GM21381 (cell line): ENCODE data around the gene MT2A.
"Not testable (repeated sequence)": the region's sequence is repeated elsewhere in the genome, so short reads cannot be mapped to it uniquely, and the experiment has no call there.

Experiments used
- ATAC-seq: cut with Tn5 transposase; IDR thresholded peaks from one replicate; pipeline ENCODE4 v1.9.1; 2021; ENCODE audit warnings: mild to moderate bottlenecking, moderate library complexity; ENCODE audit not compliant: unreplicated experiment

The MT2A gene

GRCh38 chr16:56608043-56608875 lies at the start of gene MT2A:
Gene MT2A (plus strand): TSS chr16:56608584. CDS start chr16:56608656, 72 bp downstream.
- peak; percentile 85 for ATAC-seq

- ATAC-seq, result no peak
Observed at GRCh38 chr16:56559109-56559508, 49.3 kb upstream of the MT2A start.

GRCh38 chr16:56560447-56560846 lies 47.9 kb upstream of the MT2A start:
- no peak for ATAC-seq

DNA sequence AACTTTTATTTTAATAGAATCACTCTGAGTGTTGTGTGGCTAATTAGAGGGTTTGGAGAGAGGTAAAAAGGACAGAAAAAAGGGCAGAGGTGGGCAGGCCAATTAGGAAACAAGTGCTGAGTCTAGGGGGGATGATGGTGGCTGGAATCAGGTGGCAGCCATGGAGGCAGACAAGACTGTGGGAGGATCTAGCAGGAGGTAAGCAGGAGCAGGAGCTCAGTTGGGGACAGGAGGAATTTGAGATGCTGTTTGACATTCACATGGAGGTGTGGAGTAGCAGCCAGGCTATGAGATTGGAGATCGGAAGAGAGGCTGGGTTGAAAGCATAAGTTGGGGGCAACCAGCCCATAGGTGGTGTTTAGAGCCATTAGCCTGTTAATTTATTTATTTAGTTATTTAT lies 47.3 kb upstream of the MT2A start:
- no peak for ATAC-seq

DNA sequence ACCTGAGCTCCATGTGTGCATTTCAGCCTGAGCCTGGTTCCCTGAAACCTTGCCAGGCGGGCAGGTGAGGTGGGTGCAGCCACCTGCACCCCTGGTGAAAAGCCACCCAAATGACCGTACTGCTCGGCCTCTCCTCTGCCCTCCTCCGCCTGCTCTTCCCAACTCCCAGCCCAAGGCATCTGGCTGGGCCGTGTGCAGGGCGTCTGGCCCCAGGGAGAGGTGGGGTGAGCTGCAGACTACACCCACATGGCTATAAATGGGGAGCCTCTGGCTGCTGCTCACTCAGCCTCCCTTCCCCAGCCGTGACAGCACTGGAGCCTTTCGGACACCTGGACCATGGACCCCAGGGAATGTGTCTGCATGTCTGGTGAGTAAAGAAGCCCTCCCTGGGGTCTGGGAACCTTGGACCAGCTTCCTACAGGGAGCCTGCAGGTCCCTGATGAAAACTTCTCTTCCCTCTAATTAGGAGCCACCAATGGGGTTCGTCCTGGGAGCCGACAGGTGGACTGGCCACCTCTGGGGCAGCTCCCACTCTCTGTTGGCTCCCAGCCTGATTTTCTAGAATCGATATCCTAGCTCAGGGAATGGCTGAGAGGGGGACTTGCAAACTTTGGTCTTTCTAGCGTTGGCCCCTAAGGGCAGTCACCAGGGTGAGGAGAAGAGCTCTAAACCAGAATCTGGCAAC lies 43.4 kb upstream of the MT2A start, which contains the start of gene MT4:
MT4 (plus strand) TSS at position 281 of the 685 bp plus-strand sequence; CDS start at position 337, 56 bp downstream.
- no peak for ATAC-seq

DNA sequence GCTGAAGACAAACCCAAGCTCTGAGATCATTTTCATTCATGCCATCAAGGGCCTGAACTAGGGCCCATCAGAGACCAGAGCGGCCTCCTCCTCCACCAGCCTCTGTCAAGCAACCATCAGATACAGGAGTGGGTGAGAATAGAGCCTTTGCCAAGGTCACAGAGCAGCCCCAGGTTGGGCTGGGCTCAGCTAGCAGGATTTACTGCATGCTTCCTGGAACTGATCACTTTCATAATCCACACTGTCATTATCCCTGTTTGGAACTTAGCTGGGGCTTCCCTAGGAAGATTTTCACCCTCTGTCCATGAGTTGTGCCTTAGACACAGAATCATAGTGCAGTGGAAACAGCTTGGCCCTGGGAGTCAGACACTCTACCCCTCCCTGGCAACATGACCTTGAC lies 38.4 kb upstream of the MT2A start:
- no peak for ATAC-seq

- ATAC-seq, result no peak
Observed at GRCh38 chr16:56571525-56571924, 36.9 kb upstream of the MT2A start.

DNA sequence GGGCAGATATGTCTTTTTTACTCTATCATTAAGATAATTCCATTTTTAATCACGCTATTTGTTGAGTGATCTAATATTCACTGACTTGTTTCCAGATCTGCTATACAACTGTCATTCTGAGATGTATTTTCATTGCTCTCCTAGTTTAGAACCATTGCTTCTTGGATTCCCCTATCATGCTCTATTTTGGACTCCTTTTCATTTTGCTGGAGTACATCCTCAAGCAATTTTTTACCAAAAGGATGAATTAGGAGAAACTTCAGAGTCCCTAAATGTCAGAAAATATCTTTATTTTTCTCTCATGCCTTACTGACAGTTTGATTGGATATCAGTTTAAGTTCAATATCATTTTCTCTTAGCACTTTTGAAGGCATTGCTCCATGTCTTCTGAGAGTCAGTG lies 33.8 kb upstream of the MT2A start:
- ATAC-seq, result no peak

DNA sequence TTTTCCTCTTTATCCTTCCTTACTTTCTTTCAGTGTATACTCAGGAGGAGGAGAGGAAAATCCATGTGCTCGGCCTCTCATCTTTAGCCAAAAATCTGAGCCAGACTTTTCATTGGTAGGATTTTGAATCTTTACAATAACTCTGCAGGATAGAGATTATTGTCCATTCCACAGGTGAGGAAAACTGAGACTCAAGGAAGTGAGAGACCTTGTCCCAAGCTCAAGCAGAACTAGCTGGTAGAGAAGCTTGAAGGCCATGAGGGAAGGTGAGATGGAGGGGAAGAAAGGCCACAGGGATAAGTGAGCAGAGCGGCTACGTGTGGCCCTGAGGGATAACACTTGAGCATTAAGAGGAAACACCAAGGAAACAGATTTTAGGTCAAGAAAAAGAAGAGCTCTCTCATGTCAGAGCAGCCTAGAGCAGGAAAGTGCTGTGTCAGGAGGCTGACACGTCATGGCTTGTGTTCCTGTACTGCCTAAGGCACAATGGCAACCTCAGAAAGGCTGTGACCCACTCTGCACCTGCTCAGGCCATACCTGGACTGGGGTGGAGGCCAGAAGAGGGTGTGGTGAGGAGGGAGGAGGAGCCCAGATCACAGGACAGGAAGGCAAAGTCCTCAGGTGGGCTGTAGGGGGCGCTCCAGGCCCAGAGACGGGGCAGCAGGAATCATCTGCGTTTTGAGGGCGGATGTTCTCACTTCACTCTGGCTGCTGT lies 31.6 kb upstream of the MT2A start:
- peak; percentile 84 for ATAC-seq

DNA sequence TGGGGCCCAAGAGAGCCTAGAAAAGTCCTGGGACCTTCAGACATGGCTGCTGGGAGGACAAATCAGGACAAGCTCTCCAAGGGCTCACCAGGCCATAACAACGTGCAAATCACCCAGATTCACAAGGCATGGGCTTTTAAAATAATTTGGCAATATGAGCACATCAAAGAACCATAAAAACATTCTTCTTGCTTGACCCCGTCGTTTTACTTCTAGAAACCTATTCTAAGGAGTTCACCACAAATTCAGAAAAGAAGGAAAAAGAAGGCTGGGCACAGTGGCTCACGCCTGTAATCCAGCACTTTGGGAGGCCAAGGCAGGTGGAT lies 31.1 kb upstream of the MT2A start:
- no peak for ATAC-seq

- ATAC-seq, result no peak
Observed at GRCh38 chr16:56580391-56581048, 27.9 kb upstream of the MT2A start.

DNA sequence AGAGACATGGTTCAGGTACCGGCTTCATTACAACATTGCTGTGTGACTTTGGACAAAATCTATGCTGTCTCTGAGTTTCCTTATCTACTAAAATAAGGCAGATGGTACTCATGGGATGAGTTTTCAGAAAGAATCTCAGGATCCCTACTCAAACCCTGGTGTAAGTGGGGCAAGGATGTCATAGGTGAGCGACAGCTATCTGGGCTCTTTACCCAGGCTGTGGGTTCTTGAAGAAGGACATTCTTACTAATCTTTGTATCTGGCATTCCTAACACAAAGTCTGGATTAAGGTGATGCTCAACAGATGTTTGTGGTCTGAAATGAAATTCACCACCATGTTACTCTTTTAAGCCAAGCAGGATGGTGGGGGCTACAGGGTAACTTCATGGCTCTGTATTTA lies 25.5 kb upstream of the MT2A start:
- not testable (repeated sequence) for ATAC-seq

DNA sequence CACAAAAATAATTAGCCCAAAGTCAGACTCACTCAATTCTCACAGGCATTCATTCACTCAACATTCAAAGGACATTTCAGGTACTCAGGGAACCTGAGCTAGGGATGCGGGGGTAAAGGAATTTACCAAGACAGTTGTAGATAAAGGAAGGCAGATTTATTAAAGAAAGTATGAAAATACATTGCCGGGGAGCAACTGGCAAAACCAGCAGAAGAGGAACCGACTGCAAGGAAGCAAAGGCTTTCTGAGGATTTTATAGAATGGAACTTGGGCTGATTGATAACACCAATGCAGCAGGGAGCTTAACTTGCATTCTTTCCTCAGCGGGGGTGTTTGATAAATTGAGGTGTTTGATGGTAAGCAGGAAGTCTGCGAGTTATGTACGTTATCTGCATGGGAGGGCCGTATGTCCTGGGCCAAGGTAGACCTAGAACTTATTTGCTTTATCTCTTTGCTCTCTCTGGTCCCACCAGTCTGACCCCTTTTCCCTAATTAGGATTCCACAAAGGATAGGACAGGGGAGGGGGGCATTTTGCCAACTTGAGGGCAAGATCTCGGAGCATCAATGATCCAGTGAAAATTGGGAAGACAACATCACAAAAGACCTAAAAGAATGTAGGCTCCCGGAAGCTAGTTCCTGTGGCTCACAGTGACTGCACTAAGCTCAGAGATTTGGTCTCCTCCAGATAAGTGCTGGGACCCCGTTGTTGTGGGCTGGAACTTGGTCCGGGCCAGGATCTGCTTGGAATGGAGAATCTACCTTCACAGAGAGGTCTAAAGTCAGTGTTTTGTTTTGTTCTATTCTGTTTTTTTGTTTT lies 24.8 kb upstream of the MT2A start:
- no peak for ATAC-seq

DNA sequence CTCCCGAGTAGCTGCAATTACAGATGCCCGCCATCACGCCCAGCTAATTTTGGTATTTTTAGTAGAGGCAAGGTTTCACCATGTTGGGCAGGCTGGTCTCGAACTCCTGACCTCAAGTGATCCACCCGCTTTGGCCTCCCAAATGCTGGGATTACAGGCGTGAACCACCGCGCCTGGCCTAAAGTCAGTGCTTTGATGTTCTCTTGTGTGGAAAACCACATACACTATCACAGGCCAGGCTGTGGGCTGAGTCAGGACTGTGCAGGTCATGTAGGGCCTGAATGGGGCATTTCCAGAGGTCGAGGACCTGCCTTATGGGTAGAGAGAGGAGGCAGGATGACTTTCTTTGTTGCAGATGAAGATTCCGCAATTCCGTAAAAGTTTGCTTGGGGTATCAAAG lies 24.1 kb upstream of the MT2A start:
- ATAC-seq, result no peak

- ATAC-seq, result no peak
Observed at GRCh38 chr16:56588781-56589140, 19.6 kb upstream of the MT2A start.

DNA sequence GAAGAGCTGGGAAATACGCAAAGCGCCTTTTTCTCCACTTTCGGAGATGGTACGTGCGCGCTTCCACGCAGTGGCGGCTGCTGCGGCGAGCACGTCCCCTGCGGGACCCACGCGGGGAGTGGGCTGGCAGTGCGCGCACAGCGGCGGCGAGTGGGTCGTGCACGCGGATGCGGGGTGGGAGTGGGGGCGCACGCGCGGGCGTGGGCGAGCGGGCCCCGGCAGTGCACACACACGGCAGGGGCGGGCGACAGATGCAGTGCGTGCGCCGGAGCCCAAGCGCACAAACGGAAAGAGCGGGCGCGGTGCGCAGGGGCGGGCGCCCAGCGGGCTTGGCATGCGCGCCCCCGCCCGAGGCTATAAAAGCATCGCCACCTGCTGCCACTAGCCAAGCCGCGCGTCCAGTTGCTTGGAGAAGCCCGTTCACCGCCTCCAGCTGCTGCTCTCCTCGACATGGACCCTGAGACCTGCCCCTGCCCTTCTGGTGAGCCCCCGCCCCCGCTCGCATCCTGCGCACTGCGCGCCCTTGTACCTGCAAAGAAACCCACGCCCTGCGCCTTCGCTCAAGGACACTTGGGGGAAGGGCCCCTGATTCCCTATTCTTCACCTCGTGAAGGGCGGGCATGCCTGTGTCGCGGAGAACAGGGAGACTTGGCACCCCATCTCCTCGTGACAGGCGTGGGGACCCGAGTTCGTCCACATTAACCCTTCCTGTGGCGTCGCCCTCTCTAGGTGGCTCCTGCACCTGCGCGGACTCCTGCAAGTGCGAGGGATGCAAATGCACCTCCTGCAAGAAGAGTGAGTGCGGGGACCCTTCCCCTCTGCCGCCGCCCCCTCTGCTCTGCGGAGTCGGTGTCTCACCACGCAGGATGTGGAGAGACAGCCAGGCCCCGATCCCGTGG lies 19.0 kb upstream of the MT2A start, which contains the start of gene MT3:
MT3 (plus strand) TSS at position 388 of the 899 bp plus-strand sequence; CDS start at position 451, 63 bp downstream.
- no peak for ATAC-seq

DNA sequence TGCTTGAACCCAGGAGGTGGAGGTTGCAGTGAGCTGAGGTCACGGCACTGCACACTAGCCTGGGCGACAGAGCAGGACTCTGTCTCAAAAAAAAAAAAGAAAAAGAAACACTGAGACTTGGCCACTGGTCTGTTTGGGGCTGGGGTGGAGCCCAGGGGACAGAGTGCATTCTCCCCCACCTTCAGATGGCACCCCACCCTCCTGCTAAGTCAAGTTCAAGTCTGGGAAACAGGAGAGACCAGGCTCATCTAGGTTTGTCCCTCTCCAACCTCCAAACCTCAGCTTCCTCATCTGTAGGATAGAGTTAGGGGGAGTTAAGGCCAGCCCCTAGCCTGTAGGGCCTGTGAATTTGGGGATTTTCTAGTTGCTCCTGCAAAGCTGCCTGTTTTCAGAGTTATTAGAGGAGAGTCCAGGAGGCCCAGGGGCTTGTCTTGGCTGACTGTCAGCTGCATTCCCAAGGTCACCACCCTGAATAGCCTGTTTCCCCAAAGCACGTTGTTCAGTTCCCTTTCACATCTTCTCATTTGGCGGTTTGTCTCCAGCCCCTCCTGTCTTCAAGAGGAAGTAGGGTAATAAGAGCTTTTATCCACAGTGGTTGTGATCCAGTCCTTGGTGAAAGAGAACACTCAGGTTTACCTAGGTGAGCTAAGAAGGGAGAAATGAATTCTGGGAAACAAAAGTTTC lies 16.9 kb upstream of the MT2A start:
- no peak for ATAC-seq

GRCh38 chr16:56593573-56594291 lies 14.7 kb upstream of the MT2A start:
- no peak for ATAC-seq
